GM19372 (cell line): ENCODE results near the gene SERPINA12.

Source experiments
- ATAC-seq: cut with Tn5 transposase; IDR thresholded peaks from one replicate; pipeline ENCODE4 v1.9.1; 2021; ENCODE audit warnings: mild to moderate bottlenecking, low read depth, moderate library complexity; ENCODE audit not compliant: unreplicated experiment

Gene SERPINA12

DNA sequence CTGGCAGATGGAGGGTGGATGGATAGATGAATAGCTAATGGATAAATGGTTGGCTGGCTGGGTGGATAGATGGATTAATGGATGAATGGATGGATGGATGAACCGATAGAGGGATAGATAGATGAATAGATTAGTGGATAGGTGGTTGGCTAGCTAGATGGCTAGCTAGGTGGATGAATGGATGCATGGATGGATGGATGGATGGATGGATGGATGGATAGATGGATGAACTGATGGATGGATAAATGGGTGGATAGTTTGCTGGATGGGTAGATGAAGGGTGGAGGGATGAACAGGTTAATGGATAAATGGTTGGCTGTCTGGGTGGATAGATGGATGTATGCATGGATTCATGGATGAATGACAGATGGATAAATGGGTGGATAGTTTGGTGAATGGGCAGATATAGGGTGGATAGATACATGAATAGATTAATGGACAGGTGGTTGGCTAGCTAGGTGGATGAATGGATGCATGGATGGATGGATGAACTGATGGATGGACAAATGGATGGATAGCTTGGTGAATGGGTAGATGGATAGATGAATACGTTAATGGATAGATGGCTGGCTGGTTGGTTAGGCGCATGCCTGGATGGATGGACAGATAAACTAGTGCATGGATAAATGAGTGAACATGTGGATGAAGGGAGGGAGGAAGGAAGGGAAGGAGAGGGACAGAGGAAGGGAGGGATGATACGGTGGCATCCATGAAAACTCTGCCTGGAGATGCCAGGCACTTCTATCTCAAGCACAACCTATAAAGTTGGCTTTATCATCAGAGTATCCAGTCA lies 41.3 kb downstream of the SERPINA12 start:
- ATAC-seq: no peak

DNA sequence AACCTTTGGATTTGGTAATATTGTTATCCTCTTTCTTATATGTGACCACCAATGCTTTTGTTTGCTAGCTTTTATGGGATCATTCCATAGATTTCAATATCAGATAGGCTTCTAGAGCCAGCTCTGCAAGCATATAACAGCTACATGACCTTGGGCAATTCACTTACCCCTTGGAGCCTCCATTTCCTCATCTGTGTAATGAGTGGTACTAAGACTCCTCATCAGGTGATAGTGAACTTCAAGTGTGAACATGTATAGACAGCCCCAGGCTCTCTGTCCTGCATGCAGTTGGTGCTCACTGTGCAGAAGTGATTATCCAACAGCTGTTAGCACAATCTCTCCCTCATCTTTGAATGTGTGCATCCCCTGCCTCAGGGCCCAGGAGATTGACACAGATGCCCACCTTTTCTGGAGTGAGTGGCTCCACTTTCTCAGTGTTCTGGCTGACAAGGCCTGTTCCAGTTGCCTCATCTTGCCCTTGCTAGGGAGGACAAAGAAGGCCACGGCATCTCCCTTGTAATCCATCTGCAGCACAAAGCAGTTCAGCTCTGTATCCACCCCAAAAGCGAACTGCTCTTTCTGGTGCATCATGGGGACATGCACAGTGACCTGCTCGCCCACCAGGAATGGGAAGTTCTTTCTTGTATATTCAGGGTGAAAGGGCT lies 42.4 kb downstream of the SERPINA12 start:
- ATAC-seq: no peak

DNA sequence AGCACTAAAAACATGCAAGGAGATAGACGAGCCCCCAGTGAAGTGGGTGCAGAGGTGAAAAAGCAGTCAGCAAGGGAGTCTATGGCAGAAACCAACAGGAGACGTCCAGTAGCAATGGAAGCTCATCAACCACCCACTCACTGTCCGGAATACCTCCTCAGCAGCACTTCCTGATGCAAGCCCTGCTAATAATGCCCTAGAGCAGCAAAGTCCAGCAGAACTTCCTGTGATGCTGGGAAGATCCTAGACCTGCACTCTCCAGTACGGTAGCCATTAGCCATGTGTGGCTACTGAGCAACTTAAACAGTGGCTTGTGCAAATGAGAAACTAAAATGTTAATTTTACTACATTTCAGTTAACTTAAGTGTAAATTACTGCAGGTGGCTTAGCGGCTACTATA lies 44.2 kb downstream of the SERPINA12 start:
- no peak for ATAC-seq

DNA sequence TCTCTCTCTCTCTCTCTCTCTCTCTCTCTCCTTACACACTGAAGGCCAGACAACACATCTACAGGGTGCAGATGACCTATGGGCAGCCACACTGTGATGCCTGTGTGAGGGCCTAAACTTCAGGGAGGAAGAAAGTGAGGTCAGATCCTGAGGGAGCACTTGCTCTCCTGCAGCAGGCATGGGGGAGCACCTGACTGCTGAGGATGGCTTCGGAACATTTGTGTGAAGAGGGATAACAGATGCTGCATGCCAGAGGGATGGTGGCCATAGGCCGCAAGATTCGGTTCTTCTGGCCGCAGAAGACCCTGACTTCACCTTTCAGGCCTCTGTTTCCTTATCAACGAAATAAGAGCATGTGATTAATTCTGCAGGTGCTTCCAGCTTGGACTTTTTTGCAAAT lies 45.0 kb downstream of the SERPINA12 start:
- ATAC-seq: no peak

DNA sequence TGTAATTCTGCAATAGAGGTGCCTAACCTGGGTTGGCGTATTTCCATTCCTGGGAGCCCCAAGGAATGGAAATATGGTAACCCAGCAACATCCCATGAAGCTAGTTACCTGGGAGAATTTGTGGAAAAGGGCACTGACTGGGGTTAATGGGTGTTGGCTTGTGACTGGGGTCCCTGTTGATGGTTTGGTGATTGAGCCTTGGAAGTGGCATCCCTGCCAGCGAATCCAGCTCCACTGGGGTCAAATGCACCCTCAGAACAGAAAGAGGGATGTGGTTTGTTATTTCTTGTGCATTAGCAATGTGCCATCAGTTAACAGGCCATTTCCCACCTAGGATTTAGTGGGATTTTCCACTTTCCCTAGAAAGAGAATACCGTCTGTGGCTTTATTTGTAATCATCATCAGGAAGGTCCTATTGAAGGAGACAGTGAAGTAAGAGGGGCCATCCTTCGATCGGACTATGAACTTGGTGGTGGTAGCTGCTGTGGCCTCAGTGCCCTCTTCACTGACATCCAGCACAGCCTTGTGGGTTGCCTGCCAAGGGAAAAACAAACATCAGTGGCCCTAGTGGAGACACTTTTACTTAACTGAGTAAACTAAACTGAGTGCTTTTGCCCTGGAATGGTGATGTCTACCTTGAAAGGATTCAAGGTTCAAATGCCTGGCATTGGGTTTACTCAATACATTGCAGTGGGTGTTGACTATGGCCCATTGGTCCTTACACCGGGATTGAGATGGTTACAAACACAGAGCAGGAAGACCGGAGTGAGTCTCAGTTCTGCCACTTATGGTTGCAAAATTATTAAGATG lies 46.3 kb downstream of the SERPINA12 start:
- no peak for ATAC-seq

DNA sequence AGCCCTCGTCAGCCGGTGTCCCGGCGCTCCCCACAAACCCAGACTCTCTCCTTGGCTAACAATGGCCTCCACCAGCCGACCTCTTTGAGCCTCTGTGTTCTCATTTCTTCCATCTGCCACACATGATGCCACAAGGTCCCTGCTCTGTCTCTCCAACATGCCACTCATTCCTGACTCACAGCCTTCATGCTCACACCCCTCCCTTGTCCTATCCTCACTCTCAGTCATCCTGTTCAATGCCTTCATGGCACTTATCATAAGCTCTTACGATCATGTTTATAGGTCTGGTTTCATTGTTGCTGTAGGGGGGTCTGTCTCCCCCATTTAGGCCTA lies 47.1 kb downstream of the SERPINA12 start:
- ATAC-seq: no peak

DNA sequence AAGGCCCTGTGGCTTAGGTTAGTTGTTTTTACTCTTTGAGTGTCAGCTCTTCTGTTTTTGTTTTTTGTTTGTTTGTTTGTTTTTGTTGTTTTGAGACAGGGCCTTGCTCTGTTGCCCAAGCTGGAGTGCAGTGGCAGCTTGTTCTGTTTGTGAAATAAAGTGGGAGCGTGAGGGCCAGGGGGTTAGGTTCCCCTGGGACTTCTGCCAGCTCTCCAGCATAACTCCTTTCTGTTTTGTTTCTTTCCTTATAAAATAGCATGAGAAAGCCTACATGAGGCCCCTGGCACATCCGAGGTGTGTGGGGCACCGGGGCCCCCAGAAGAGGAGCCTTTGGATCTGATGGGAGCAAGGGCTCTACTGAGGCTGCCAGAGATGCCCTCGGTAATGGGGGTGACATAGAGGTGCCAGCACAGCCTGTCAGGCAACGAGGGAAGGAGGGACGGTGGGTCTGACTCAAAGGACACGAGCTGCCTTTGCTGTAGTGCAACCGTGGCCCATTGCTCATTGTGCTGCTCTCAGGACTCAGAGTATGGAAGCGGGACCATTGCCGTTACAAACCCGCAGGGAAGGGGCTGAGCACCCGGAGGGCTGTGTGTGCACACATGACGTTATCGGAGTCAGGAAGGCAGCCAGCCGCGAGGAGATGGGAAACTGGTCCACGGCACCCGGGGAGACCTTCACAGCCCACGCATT lies 47.6 kb downstream of the SERPINA12 start:
- ATAC-seq: no peak

DNA sequence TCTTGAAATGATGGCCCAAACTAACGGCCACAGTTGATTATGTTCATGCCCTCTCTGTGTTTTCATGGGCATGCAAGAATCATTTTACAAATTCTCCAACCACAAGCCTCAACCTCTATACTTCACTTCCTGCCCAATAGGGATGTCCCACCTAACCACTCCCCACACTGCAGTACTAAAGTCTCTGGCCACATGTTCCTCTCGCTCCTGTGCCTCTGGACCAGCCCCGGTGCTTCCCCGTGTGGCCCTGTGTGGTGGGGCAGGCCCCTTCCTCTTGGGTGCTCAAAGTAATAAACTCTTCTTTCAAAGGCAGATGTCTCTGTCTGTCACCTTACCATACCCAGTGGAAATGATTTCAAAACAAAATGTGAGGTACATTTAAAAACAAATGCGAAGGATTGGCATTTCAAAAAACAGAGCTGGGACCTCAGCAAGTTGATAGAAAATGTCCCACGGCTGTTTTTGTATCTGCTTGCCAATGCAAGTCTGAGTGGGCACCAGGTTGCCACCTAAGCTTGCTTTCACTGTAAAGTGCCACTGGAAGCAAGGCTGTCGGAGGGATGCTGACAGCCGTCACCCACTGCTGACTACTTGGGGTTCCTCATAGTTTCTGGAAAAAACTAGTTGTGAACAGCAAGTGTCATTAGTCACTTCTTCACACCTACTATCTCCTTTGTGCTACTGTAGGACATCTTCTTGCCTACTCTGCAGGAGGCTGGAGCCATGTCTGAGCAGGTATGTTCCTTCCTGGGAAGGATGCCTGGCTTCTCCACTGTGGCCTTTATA lies 48.4 kb downstream of the SERPINA12 start:
- ATAC-seq: no peak

DNA sequence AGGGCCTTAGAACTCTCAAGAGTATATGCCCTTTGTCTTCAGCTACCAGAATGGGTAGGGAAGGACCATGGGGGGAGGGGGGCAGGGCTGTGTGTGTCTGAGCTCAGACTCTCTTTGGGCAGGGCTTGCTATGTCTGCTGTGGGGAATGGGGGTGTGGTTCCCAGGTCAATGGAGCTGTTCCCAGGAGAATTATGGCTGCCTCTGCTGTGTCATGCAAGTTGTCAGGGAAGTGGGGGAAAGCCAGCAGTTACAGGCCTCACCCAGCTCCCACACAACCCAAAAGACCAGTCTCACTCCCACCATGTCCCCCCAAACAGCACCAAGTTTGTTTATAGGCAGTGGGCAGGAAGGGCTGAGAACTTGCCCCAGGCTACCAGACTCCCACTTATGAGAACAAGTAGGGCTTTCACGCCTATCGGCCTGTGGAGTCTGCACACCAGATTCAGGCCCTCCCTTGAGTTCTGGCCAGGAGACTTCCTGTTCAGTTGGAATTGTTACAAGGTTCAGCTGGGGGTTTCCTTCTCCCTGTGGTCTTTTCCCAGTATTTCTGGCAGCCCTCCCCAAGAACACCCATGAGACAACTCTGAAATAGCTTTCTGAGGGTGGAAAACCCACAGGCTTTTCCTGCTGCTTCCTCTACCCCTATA lies 50.6 kb downstream of the SERPINA12 start:
- no peak for ATAC-seq

DNA sequence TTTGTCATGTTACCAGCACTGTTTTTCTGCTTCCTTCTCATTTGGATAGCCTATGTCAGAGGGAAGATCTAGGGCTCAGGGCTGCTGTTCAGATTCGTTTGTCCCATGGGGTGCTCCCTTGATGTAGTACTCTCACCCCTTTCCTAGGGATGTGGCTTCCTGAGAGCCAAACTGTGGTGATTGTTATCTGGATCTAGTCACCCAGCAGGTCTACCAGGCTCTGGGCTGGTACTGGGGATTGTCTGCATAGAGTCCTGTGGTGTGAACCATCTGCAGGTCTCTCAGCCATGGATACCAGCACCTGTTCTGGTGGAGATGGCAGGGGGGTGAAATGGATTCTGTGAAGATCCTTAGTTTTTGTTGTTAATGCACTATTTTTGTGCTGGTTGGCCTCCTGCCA lies 51.2 kb downstream of the SERPINA12 start:
- ATAC-seq: no peak

DNA sequence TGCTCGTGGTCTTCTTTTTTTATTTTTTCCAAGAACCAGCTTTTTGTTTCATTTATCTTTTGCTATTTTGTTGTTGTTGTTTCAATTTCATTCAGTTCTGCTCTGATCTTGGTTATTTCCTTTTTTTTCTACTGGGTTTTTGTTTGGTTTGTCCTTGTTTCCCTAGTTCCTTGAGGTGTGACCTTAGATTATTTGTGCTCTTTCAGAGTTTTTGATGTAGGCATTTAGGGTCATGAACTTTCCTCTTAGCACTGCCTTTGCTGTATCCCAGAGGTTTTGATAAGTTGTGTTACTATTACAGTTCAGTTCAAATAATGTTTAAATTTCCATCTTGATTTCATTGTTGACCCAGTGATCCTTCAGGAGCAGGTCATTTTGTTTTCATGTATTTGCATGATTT lies 53.3 kb downstream of the SERPINA12 start:
- ATAC-seq: no peak

DNA sequence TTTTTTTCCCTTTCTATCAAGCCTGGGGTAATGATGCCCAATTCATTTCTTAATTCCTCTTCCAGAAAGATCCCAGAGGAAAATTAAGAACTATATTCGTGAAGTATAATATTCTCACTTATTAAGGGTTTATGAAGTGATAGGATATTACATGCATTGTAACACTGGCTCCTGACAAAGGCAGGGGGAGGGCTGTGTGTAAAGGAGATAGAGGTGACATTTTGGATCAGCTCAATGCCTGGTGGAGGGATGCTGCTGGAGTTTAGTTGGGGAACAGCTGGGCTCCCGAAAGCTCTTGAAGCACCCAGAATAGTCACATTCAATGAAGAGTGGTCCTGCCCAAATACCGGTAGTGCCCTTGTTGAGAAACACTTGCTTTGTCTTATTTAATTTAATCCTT lies 57.4 kb downstream of the SERPINA12 start:
- no peak for ATAC-seq

DNA sequence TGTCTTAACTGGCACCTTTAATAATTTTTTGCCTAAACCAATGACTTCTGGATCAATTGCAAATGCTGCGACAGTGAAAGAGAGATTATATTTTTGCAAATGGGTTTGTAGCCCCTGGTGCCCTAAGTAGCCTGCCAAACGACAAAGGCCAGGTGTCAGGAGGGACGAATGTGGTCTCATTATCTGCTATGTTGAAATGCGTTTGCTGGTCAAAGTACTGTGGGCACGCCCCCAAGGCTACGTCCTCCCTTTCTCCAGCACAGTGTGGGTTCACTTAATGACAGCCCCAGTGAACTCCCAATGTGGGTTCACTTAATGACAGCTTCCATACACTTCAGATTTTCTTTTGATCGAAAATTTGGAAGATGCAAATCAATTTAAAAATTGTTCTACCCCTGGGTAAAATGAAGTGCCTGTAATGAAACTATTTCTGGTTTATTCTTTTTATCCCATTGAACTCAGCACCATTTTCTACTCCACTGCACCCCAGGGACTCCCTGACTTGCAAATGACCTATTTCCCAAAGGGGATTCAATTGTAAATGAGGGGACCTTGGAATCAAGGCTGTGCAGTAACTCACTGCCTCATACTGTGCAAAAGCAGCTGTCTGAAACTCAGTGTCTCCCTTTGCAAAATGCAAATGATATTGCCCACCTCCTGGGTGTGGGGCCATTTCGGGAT lies 58.0 kb downstream of the SERPINA12 start:
- no peak for ATAC-seq

DNA sequence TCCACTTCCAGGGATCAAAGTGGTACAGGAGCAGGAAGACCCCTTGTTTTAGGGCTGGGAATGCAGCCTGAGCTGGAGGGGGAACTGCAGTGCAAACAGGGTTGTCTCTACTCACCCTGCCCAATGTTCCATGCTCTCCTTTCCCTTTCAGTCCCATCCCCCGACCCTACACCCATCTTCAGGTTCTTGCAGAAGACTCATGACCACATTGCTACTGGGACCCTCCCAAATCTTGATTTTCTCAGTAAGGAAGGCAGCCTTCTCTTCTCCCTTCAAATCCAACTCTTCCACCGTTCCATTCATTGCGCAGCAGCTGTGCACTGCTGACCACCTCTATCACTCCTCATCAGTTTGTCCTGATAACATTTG lies 58.6 kb downstream of the SERPINA12 start:
- no peak for ATAC-seq

DNA sequence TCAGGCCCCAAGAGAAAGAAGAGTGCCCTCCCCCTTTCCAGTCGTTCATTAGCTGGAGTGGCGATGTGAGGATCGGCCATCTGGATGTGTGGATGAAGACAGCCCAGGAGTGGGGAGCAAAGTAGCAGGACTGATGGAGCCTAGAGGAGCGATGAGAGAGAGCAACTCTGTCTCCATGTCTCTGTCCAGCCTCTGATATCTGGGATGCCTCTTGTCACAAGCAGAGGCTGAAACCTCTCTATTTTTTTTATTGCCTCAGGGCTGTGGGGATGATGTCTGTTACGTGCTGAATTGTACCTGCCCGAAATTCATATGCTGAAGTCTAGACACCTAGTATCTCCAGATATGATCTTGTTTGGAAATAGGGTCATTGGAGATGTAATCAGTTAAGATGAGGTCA lies 59.3 kb downstream of the SERPINA12 start:
- ATAC-seq: no peak

DNA sequence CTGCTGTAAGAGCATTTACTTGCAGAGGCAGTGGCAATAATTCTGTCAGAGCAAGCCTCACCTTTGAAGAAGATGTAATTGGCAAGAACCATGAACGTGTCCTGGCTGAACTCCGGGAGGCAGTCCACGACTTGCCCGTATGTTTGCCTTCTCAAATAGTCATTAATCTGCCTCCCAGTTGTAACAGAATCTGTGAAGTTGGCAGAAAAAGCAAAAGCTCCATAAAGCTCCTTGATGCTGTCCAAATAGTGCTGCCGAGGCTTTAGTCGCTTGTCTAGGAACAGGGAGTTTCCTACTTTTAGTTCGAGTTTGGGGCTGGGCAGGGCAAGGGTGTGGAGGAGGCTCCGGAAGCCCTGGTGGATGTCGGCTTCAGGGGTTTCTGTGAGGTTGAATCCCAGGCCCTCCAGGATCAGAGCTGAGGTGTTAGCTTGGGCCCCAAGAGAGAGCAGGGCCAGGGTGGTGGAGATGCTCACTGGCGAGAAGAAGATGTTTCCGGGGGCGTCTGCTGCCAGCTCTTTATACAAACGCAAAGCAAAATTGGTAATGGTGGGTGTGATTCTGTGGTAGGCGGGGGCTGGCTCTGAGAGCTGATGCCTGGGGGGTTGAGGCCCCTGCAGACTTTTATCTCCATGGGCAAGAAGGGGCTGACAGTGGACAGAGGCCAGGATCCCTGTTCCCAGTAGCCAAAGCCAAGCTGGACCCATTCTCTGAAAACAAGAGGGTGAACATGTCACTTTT lies 61.0 kb downstream of the SERPINA12 start:
- ATAC-seq: no peak

DNA sequence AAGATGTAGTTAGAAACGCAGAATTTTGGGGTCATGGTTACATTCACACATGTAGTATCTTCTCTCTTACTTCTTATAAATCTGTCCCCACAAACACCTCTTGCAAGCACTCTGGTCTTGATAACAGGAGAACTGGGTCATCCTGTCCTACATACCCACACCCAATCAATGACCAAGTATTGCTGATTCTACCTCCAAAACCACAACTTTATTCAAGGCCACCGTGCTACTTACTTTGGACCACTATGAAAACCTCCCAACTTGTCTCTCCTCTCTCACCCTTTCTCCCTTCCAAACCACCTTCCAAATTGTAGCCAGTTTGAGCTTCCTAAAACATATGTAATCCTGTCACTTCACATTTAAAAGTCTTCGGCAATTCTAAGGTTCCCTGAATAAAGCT lies 62.1 kb downstream of the SERPINA12 start:
- ATAC-seq: no peak

DNA sequence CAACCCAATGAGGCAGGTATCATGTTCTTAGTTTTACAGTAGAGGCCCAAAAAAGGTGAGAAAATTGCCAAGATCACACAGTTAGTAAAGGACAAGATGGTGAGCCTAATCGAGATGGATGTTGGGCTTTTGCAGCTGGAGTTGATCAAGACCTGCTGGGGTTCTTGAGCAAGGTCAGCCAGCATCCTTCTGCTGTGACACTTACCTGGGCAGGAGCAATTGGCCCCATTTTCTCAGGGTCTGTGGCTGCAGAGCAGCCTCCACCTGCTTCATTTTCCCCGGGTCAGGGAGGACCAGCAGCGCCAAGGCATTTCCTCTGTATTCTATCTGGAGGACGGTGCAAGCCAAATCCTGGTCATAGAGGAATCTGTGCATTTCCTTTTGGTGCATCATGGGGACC lies 63.1 kb downstream of the SERPINA12 start:
- ATAC-seq: no peak

DNA sequence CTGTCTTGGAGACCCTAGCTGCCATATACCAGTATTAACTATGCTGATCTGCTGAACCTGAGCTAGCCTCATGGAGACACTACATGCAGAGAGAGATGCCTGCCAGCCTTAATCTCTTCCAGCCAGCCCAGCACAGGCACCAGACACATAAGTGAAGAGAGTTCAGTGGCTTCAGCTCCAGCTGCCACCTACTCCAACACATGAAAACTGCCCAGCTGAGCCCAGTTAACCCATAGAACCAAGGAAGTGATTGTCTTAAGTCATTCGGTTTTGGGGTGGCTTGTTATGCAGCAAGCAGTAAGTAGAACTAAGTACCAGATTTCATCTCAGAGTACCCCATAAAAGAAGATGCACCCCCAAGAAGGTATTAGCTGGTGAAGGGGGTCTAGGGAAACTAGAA lies 64.3 kb downstream of the SERPINA12 start:
- no peak for ATAC-seq
